SK-N-SH (cell line): ENCODE data around the gene NBR1. TPM values are rescaled to one million over a fixed set of nuclear protein-coding genes. Genes with fewer than 3 reads are reported as not detected.

Experiments
- CTCF ChIA-PET: fragments of 300-600, 350-600 bp; formaldehyde crosslinking; extraction: SDS; loops from one replicate; lab custom pipeline; 2021; lab: Yijun Ruan, JAX
- POLR2A ChIA-PET: fragments of 350-600 bp; sonication (Branson Sonifier 250); formaldehyde crosslinking; extraction: SDS; loops from one replicate; lab custom pipeline; 2020; ENCODE audit warnings: antibody characterized with exemption, inconsistent platforms; lab: Yijun Ruan, JAX
- DNase-seq: peaks from one replicate; pipeline ENCODE4 v3.0.0; 2012
- H2AFZ ChIP-seq: fragments of 200-600 bp; sonication (generic); 2 replicates; pipeline ENCODE4 v1.8.1; 2016; ENCODE audit warnings: antibody characterized with exemption, mild to moderate bottlenecking, low read depth
- H3F3A ChIP-seq: fragments of 200-600 bp; sonication (generic); replicated peaks from 2 replicates; pipeline ENCODE3; 2016; ENCODE audit warnings: antibody characterized with exemption, mild to moderate bottlenecking; ENCODE audit not compliant: insufficient read depth
- H3K27ac ChIP-seq, 2 experiments: fragments of 200-500 bp in 1 of 2; fragments of 200-600 bp in 1 of 2; sonication (Bioruptor generic) in 1 of 2; sonication (generic), shearing (Covaris generic) in 1 of 2; 2 replicates each; pipeline versions ENCODE4 v1.5.1 to v1.6.1; 2014 to 2016; ENCODE audit warnings: low read depth in 2 of 2, inconsistent platforms in 1 of 2, low read length in 1 of 2, mild to moderate bottlenecking in 1 of 2, mixed read lengths in 1 of 2
- H3K27me3 ChIP-seq: fragments of 200-600 bp; sonication (generic), shearing (Covaris generic); 2 replicates; pipeline ENCODE4 v1.6.1; 2016; ENCODE audit warnings: mixed run types; ENCODE audit not compliant: insufficient read depth
- H3K36me3 ChIP-seq, 2 experiments: fragments of 200-500 bp in 1 of 2; fragments of 200-600 bp in 1 of 2; sonication (Bioruptor generic) in 1 of 2; sonication (generic) in 1 of 2; replicated peaks in 1 of 2; 2 replicates each; pipeline versions ENCODE3 to v1.5.1; 2014 to 2016; ENCODE audit warnings: low read length in 1 of 2, mild to moderate bottlenecking in 1 of 2; ENCODE audit not compliant: insufficient read depth in 2 of 2, control insufficient read depth in 1 of 2
- H3K4me1 ChIP-seq, 2 experiments: fragments of 200-500 bp in 1 of 2; fragments of 200-600 bp in 1 of 2; sonication (Bioruptor generic) in 1 of 2; sonication (generic), shearing (Covaris generic) in 1 of 2; 2 replicates each; pipeline versions ENCODE4 v1.5.1 to v1.6.1; 2014 to 2016; ENCODE audit warnings: low read depth in 1 of 2, low read length in 1 of 2, mixed run types in 1 of 2; ENCODE audit not compliant: insufficient read depth in 2 of 2, control insufficient read depth in 1 of 2
- H3K4me2 ChIP-seq: fragments of 200-600 bp; sonication (generic), shearing (Covaris generic); 2 replicates; pipeline ENCODE4 v1.6.1; 2017; ENCODE audit warnings: mixed run types
- H3K4me3 ChIP-seq, 2 experiments: fragments of 200-500 bp in 1 of 2; fragments of 200-600 bp in 1 of 2; sonication (Bioruptor generic) in 1 of 2; sonication (generic), shearing (Covaris generic) in 1 of 2; 2 replicates each; pipeline versions ENCODE4 v1.5.1 to v1.8.1; 2014 to 2016; ENCODE audit warnings: low read depth in 2 of 2, inconsistent platforms in 1 of 2, low read length in 1 of 2, mild to moderate bottlenecking in 1 of 2, mixed read lengths in 1 of 2, moderate library complexity in 1 of 2
- H3K79me2 ChIP-seq: fragments of 200-600 bp; sonication (generic); 2 replicates; pipeline ENCODE4 v1.8.1; 2017; ENCODE audit warnings: mild to moderate bottlenecking; ENCODE audit not compliant: insufficient read depth
- H3K9ac ChIP-seq: fragments of 200-600 bp; sonication (generic); 2 replicates; pipeline ENCODE4 v1.6.1; 2017; ENCODE audit warnings: mixed run types
- H3K9me2 ChIP-seq: fragments of 200-600 bp; sonication (generic); 2 replicates; pipeline ENCODE4 v1.6.1; 2017; ENCODE audit warnings: mixed run types
- H3K9me3 ChIP-seq: fragments of 200-600 bp; sonication (generic); 2 replicates; pipeline ENCODE4 v1.6.1; 2017; ENCODE audit warnings: mixed run types, mild to moderate bottlenecking, moderate library complexity
- H4K20me1 ChIP-seq: fragments of 200-600 bp; sonication (generic); 2 replicates; pipeline ENCODE4 v1.6.1; 2017; ENCODE audit warnings: mild to moderate bottlenecking, mixed run types; ENCODE audit not compliant: insufficient read depth
- CHD2 ChIP-seq: fragments of 150-350 bp; IDR thresholded peaks from 2 replicates; pipeline ENCODE4 v1.6.1; 2018; ENCODE audit warnings: low read length; ENCODE audit not compliant: partially characterized antibody
- ELF1 ChIP-seq: IDR thresholded peaks from 2 replicates; pipeline ENCODE4 v1.4.0; 2012
- EZH2phosphoT487 ChIP-seq: fragments of 200-600 bp; sonication (generic); IDR thresholded peaks from 2 replicates; pipeline ENCODE4 v1.6.1; 2017; ENCODE audit warnings: low read depth, mixed run types, mild to moderate bottlenecking, antibody characterized with exemption, moderate library complexity, borderline replicate concordance
- GABPA ChIP-seq: IDR thresholded peaks from 2 replicates; pipeline ENCODE4 v1.4.0; 2012; ENCODE audit warnings: low read depth, mild to moderate bottlenecking
- GATA2 ChIP-seq: sonication (generic); formaldehyde crosslinking; IDR thresholded peaks from 2 replicates; pipeline ENCODE4 v1.5.0; 2020; ENCODE audit warnings: mild to moderate bottlenecking, missing genetic modification reagents
- IRF3 ChIP-seq: fragments of 150-350 bp; IDR thresholded peaks from 2 replicates; pipeline ENCODE4 v1.6.1; 2016; ENCODE audit warnings: mild to moderate bottlenecking, low read depth, low read length
- JUND ChIP-seq: IDR thresholded peaks from 2 replicates; pipeline ENCODE4 v1.4.0; 2012
- MEF2A ChIP-seq: IDR thresholded peaks from 2 replicates; pipeline ENCODE4 v1.4.0; 2012; ENCODE audit warnings: low read depth, borderline replicate concordance
- MXI1 ChIP-seq: IDR thresholded peaks from 2 replicates; pipeline ENCODE4 v1.6.1; 2012; ENCODE audit warnings: mild to moderate bottlenecking, low read depth, low read length, improper control_type of control experiment
- NRF1 ChIP-seq: IDR thresholded peaks from 2 replicates; pipeline ENCODE4 v1.6.1; 2012; ENCODE audit warnings: low read depth, mild to moderate bottlenecking, low read length
- PBX3 ChIP-seq: IDR thresholded peaks from 2 replicates; pipeline ENCODE4; 2012
- POLR2AphosphoS5 ChIP-seq: IDR thresholded peaks from 2 replicates; pipeline ENCODE4 v1.6.1; 2012; ENCODE audit warnings: low read depth, low read length
- RCOR1 ChIP-seq: fragments of 150-350 bp; IDR thresholded peaks from 2 replicates; pipeline ENCODE4 v1.6.1; 2017; ENCODE audit warnings: antibody characterized with exemption, low read length
- RFX5 ChIP-seq: IDR thresholded peaks from 2 replicates; pipeline ENCODE4 v1.6.1; 2012; ENCODE audit warnings: mild to moderate bottlenecking, improper control_type of control experiment, low read length
- RXRA ChIP-seq: IDR thresholded peaks from 2 replicates; pipeline ENCODE4 v1.4.0; 2012; ENCODE audit warnings: low read depth, mild to moderate bottlenecking, borderline replicate concordance
- WGBS: methylation state at CpG from one replicate; pipeline ENCODE4 v1.1.6; 2017; ENCODE audit warnings: low lambda C conversion rate; 5-methylcytosine and 5-hydroxymethylcytosine counted together
- polyA plus RNA-seq, 3 experiments: library from polyadenylated mRNA; depleted of rRNA; stranded (reverse); fragments of >200 nt; gene quantifications; 2 replicates each; pipeline ENCODE4 v1.2.3, GENCODE V29; 2012
- TF ChIP-seq, protein P1 (sequence below): IDR thresholded peaks from 2 replicates; pipeline ENCODE4 v1.4.0; 2012; ENCODE audit warnings: low read depth
- TF ChIP-seq, protein P2 (sequence below): fragments of 200-600 bp; sonication (generic); IDR thresholded peaks from 2 replicates; pipeline ENCODE4 v1.6.1; 2017; ENCODE audit warnings: antibody characterized with exemption, mild to moderate bottlenecking, moderate library complexity
- TF ChIP-seq, protein P3 (sequence below): IDR thresholded peaks from 2 replicates; pipeline ENCODE4 v1.4.0; 2012; ENCODE audit warnings: low read depth, borderline replicate concordance
- TF ChIP-seq, protein P4 (sequence below): IDR thresholded peaks from 2 replicates; pipeline ENCODE4 v1.4.0; 2012; ENCODE audit warnings: low read depth, borderline replicate concordance
- TF ChIP-seq, protein P5 (sequence below): IDR thresholded peaks from 2 replicates; pipeline ENCODE4 v1.6.1; 2012; ENCODE audit warnings: mild to moderate bottlenecking, low read depth, low read length, moderate library complexity

NBR1 gene
- polyA plus RNA-seq, 1 of the 3 experiments (the other 2 are of a cell fraction), result 41.4 TPM

DNA sequence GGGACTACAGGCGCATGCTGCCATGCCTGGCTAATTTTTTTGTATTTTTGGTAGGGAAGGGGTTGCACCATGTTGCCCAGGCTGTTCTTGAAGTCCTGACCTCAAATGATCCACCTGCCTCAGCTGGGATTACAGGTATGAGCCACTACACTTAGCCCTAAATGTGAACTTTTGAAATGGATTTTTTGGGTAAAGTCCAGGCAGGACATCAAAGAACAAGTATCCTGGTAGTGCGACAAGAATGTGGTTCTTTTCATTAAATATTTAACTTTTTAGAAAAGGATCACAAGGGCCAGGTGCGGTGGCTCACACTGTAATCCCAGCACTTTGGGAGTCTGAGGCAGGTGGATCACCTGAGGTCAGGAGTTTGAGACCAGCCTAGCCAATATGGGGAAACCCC, 15.3 kb upstream of the NBR1 start:
- ChIA-PET POLR2A (no interaction called here), CTCF (no interaction called here)
- WGBS, result 97% methylated on average over 3 of the region's 3 CpGs

More for the DNA sequence above, 15.3 kb upstream of the NBR1 start:
- no peaks in the 10 kb centered on the region for H3K9me3 ChIP-seq
- no peaks in the 10 kb centered on the region for H4K20me1 ChIP-seq
- H2AFZ ChIP-seq, result no peak overlapping the region
- H3K4me3 ChIP-seq, result no peak overlapping the region
- H3K9me2 ChIP-seq, result no peaks in the 10 kb centered on the region
- DNase-seq, result no peak
- no peak overlapping the region for H3K27ac ChIP-seq
- no peak for TF ChIP-seq RXRA
- TF ChIP-seq MXI1, result no peak
- no peak for TF ChIP-seq CHD2
- TF ChIP-seq, protein P1, sequence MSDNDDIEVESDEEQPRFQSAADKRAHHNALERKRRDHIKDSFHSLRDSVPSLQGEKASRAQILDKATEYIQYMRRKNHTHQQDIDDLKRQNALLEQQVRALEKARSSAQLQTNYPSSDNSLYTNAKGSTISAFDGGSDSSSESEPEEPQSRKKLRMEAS, result no peak
- TF ChIP-seq GABPA, result no peak
- no peak for TF ChIP-seq PBX3
- TF ChIP-seq, protein P2, sequence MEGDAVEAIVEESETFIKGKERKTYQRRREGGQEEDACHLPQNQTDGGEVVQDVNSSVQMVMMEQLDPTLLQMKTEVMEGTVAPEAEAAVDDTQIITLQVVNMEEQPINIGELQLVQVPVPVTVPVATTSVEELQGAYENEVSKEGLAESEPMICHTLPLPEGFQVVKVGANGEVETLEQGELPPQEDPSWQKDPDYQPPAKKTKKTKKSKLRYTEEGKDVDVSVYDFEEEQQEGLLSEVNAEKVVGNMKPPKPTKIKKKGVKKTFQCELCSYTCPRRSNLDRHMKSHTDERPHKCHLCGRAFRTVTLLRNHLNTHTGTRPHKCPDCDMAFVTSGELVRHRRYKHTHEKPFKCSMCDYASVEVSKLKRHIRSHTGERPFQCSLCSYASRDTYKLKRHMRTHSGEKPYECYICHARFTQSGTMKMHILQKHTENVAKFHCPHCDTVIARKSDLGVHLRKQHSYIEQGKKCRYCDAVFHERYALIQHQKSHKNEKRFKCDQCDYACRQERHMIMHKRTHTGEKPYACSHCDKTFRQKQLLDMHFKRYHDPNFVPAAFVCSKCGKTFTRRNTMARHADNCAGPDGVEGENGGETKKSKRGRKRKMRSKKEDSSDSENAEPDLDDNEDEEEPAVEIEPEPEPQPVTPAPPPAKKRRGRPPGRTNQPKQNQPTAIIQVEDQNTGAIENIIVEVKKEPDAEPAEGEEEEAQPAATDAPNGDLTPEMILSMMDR, result no peak
- no peak for TF ChIP-seq POLR2AphosphoS5
- TF ChIP-seq ELF1, result no peak
- no peak for TF ChIP-seq JUND
- no peak for TF ChIP-seq NRF1
- TF ChIP-seq, protein P3, sequence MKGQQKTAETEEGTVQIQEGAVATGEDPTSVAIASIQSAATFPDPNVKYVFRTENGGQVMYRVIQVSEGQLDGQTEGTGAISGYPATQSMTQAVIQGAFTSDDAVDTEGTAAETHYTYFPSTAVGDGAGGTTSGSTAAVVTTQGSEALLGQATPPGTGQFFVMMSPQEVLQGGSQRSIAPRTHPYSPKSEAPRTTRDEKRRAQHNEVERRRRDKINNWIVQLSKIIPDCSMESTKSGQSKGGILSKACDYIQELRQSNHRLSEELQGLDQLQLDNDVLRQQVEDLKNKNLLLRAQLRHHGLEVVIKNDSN, result no peak
- TF ChIP-seq RFX5, result no peak
- TF ChIP-seq EZH2phosphoT487, result no peak
- no peak for TF ChIP-seq IRF3
- TF ChIP-seq, protein P4, sequence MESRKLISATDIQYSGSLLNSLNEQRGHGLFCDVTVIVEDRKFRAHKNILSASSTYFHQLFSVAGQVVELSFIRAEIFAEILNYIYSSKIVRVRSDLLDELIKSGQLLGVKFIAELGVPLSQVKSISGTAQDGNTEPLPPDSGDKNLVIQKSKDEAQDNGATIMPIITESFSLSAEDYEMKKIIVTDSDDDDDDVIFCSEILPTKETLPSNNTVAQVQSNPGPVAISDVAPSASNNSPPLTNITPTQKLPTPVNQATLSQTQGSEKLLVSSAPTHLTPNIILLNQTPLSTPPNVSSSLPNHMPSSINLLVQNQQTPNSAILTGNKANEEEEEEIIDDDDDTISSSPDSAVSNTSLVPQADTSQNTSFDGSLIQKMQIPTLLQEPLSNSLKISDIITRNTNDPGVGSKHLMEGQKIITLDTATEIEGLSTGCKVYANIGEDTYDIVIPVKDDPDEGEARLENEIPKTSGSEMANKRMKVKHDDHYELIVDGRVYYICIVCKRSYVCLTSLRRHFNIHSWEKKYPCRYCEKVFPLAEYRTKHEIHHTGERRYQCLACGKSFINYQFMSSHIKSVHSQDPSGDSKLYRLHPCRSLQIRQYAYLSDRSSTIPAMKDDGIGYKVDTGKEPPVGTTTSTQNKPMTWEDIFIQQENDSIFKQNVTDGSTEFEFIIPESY, result no peak
- no peak for TF ChIP-seq GATA2
- TF ChIP-seq MEF2A, result no peak
- TF ChIP-seq, protein P5, sequence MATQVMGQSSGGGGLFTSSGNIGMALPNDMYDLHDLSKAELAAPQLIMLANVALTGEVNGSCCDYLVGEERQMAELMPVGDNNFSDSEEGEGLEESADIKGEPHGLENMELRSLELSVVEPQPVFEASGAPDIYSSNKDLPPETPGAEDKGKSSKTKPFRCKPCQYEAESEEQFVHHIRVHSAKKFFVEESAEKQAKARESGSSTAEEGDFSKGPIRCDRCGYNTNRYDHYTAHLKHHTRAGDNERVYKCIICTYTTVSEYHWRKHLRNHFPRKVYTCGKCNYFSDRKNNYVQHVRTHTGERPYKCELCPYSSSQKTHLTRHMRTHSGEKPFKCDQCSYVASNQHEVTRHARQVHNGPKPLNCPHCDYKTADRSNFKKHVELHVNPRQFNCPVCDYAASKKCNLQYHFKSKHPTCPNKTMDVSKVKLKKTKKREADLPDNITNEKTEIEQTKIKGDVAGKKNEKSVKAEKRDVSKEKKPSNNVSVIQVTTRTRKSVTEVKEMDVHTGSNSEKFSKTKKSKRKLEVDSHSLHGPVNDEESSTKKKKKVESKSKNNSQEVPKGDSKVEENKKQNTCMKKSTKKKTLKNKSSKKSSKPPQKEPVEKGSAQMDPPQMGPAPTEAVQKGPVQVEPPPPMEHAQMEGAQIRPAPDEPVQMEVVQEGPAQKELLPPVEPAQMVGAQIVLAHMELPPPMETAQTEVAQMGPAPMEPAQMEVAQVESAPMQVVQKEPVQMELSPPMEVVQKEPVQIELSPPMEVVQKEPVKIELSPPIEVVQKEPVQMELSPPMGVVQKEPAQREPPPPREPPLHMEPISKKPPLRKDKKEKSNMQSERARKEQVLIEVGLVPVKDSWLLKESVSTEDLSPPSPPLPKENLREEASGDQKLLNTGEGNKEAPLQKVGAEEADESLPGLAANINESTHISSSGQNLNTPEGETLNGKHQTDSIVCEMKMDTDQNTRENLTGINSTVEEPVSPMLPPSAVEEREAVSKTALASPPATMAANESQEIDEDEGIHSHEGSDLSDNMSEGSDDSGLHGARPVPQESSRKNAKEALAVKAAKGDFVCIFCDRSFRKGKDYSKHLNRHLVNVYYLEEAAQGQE, result no peak
- TF ChIP-seq RCOR1, result no peak
- no peaks in the 10 kb centered on the region for H3K4me1 ChIP-seq
- H3K36me3 ChIP-seq, result peaks cover 0 to 19% of the 10 kb centered on the region in 2 experiments
- H3K27me3 ChIP-seq, result no peaks in the 10 kb centered on the region
- H3K9ac ChIP-seq, result no peak overlapping the region
- peaks cover 6% of the 10 kb centered on the region for H3F3A ChIP-seq
- H3K79me2 ChIP-seq, result no peaks in the 10 kb centered on the region
- no peak overlapping the region for H3K4me2 ChIP-seq
